Hepatocyte (in vitro differentiated cells): ENCODE measurements around the gene PARP12. TPM values are rescaled to one million over a fixed set of nuclear protein-coding genes. Genes with fewer than 3 reads are reported as not detected.

Experiments
- DNase-seq: peaks from one replicate; pipeline ENCODE4 v3.0.0-alpha.2; 2016; ENCODE audit warnings: low spot score
- H2AFZ ChIP-seq: fragments of 200-600 bp; sonication (generic); 2 replicates; pipeline ENCODE4 v1.6.0; 2016; ENCODE audit warnings: antibody characterized with exemption, mild to moderate bottlenecking
- H3K27ac ChIP-seq: fragments of 200-600 bp; sonication (generic); 2 replicates; pipeline ENCODE4 v1.5.1; 2016; ENCODE audit warnings: mild to moderate bottlenecking
- H3K27me3 ChIP-seq: fragments of 200-600 bp; sonication (generic); 2 replicates; pipeline ENCODE4 v1.6.1; 2016
- H3K36me3 ChIP-seq: fragments of 200-600 bp; sonication (generic); replicated peaks from 2 replicates; pipeline ENCODE4 v1.5.1; 2016; ENCODE audit warnings: low read depth; ENCODE audit not compliant: insufficient read depth
- H3K4me1 ChIP-seq: fragments of 200-600 bp; sonication (generic); 2 replicates; pipeline ENCODE4 v1.5.1; 2016; ENCODE audit warnings: mild to moderate bottlenecking, moderate library complexity; ENCODE audit not compliant: insufficient read depth
- H3K4me2 ChIP-seq: fragments of 200-600 bp; sonication (generic); 2 replicates; pipeline ENCODE4 v1.6.0; 2016
- H3K4me3 ChIP-seq: fragments of 200-600 bp; sonication (generic); 2 replicates; pipeline ENCODE4 v1.5.1; 2016; ENCODE audit warnings: mild to moderate bottlenecking
- H3K79me2 ChIP-seq: fragments of 200-600 bp; sonication (generic); 2 replicates; pipeline ENCODE4 v1.6.0; 2017; ENCODE audit warnings: mild to moderate bottlenecking
- H3K9me2 ChIP-seq: fragments of 200-600 bp; sonication (generic); replicated peaks from 2 replicates; pipeline ENCODE4 v1.6.0; 2017; ENCODE audit warnings: mild to moderate bottlenecking; ENCODE audit not compliant: insufficient read depth
- H3K9me3 ChIP-seq: fragments of 200-600 bp; sonication (generic); 2 replicates; pipeline ENCODE4 v1.5.1; 2016; ENCODE audit warnings: low read depth, mild to moderate bottlenecking
- H4K20me1 ChIP-seq: fragments of 200-600 bp; sonication (generic); 2 replicates; pipeline ENCODE4 v1.6.0; 2016; ENCODE audit warnings: mild to moderate bottlenecking; ENCODE audit not compliant: insufficient read depth, poor library complexity, severe bottlenecking
- CTCF ChIP-seq: fragments of 200-600 bp; sonication (generic); IDR thresholded peaks from 2 replicates; pipeline ENCODE4 v1.5.1; 2016; ENCODE audit warnings: antibody characterized with exemption, mild to moderate bottlenecking; ENCODE audit not compliant: poor library complexity
- EZH2 ChIP-seq: fragments of 200-600 bp; sonication (generic); IDR thresholded peaks from 2 replicates; pipeline ENCODE4 v1.6.1; 2016; ENCODE audit warnings: antibody characterized with exemption, mild to moderate bottlenecking, borderline replicate concordance
- EZH2phosphoT487 ChIP-seq: fragments of 200-600 bp; sonication (generic); IDR thresholded peaks from one replicate; pipeline ENCODE4 v1.6.1; 2018; ENCODE audit warnings: antibody characterized with exemption, mild to moderate bottlenecking, low read depth, moderate library complexity; ENCODE audit not compliant: unreplicated experiment, severe bottlenecking
- WGBS: methylation state at CpG from one replicate; pipeline ENCODE4 v1.1.6; 2016; ENCODE audit warnings: low lambda C conversion rate; ENCODE audit errors: missing lambda C conversion rate; 5-methylcytosine and 5-hydroxymethylcytosine counted together
- polyA plus RNA-seq: library from polyadenylated mRNA; unstranded; fragments of >200 nt; fragmentation: Nextera tagmentation; extraction: Ambion mirVana; gene quantifications from 2 replicates; pipeline ENCODE4 v1.2.1, GENCODE V29; 2016
- total RNA-seq: library from RNA; depleted of rRNA; stranded (reverse); fragments of >200 nt; gene quantifications from 2 replicates; pipeline ENCODE4 v1.2.3, GENCODE V29; 2014

The PARP12 gene
- total and polyA plus RNA-seq, 2 experiments from 2014 or later: 11.2 to 14.0 TPM

GRCh38 chr7:140055833-140056232, 6.9 kb downstream of the PARP12 start:
- TF ChIP-seq CTCF: no peak
- no peak for TF ChIP-seq EZH2
- no peak for DNase-seq
- no peak overlapping the region for H3K4me3 ChIP-seq
- no peak overlapping the region for H3K4me2 ChIP-seq
- no peak overlapping the region for H2AFZ ChIP-seq
- H3K79me2 ChIP-seq: peaks cover 25% of the 10 kb centered on the region
- H3K9me2 ChIP-seq: no peaks in the 10 kb centered on the region
- H3K27ac ChIP-seq: no peak overlapping the region
- no peaks in the 10 kb centered on the region for H4K20me1 ChIP-seq
- no peaks in the 10 kb centered on the region for H3K9me3 ChIP-seq
- no peaks in the 10 kb centered on the region for H3K27me3 ChIP-seq
- 94% methylated on average over 2 of the region's 2 CpGs for WGBS
- H3K4me1 ChIP-seq: peaks cover 14% of the 10 kb centered on the region
- no peaks in the 10 kb centered on the region for H3K36me3 ChIP-seq

- Histone ChIP-seq H3K36me3 (no peaks in the 10 kb centered on the region), H2AFZ (no peak overlapping the region), H3K4me2 (no peak overlapping the region), H3K9me3 (no peaks in the 10 kb centered on the region), H3K4me3 (no peak overlapping the region), H3K27ac (no peak overlapping the region), H4K20me1 (no peaks in the 10 kb centered on the region), H3K79me2 (peaks cover 20% of the 10 kb centered on the region), H3K4me1 (peaks cover 5% of the 10 kb centered on the region), H3K9me2 (no peaks in the 10 kb centered on the region), H3K27me3 (no peaks in the 10 kb centered on the region)
- TF ChIP-seq CTCF: no peak
- TF ChIP-seq EZH2: no peak
- TF ChIP-seq EZH2phosphoT487: no peak
- 88% methylated on average over 4 of the region's 4 CpGs for WGBS
- DNase-seq: no peak
These were observed 8.0 kb downstream of the PARP12 start for GRCh38 chr7:140054751-140055150.

GRCh38 chr7:140053812-140054539, 8.8 kb downstream of the PARP12 start:
- no peaks in the 10 kb centered on the region for H3K36me3 ChIP-seq

More at GRCh38 chr7:140053812-140054539, 8.8 kb downstream of the PARP12 start:
- peaks cover 18% of the 10 kb centered on the region for H3K79me2 ChIP-seq
- peaks cover 1% of the 10 kb centered on the region for H3K4me1 ChIP-seq
- H3K4me3 ChIP-seq: no peak overlapping the region
- H4K20me1 ChIP-seq: no peaks in the 10 kb centered on the region
- no peak for TF ChIP-seq CTCF
- no peak for TF ChIP-seq EZH2
- no peak for TF ChIP-seq EZH2phosphoT487
- H3K9me2 ChIP-seq: no peaks in the 10 kb centered on the region
- no peak for DNase-seq
- H2AFZ ChIP-seq: no peak overlapping the region
- no peaks in the 10 kb centered on the region for H3K27me3 ChIP-seq
- H3K9me3 ChIP-seq: no peaks in the 10 kb centered on the region
- H3K27ac ChIP-seq: no peak overlapping the region
- 77% methylated on average over 3 of the region's 3 CpGs for WGBS
- no peak overlapping the region for H3K4me2 ChIP-seq
